SK-N-SH (cell line): ENCODE measurements around the gene PARD3B. TPM values are rescaled to one million over a fixed set of nuclear protein-coding genes. Genes with fewer than 3 reads are reported as not detected.

Experiments
- CTCF ChIA-PET: fragments of 300-600, 350-600 bp; formaldehyde crosslinking; extraction: SDS; loops from one replicate; lab custom pipeline; 2021; lab: Yijun Ruan, JAX
- POLR2A ChIA-PET: fragments of 350-600 bp; sonication (Branson Sonifier 250); formaldehyde crosslinking; extraction: SDS; loops from one replicate; lab custom pipeline; 2020; ENCODE audit warnings: antibody characterized with exemption, inconsistent platforms; lab: Yijun Ruan, JAX
- DNase-seq: peaks from one replicate; pipeline ENCODE4 v3.0.0; 2012
- H2AFZ ChIP-seq: fragments of 200-600 bp; sonication (generic); 2 replicates; pipeline ENCODE4 v1.8.1; 2016; ENCODE audit warnings: antibody characterized with exemption, mild to moderate bottlenecking, low read depth
- H3F3A ChIP-seq: fragments of 200-600 bp; sonication (generic); replicated peaks from 2 replicates; pipeline ENCODE3; 2016; ENCODE audit warnings: antibody characterized with exemption, mild to moderate bottlenecking; ENCODE audit not compliant: insufficient read depth
- H3K27ac ChIP-seq, 2 experiments: fragments of 200-500 bp in 1 of 2; fragments of 200-600 bp in 1 of 2; sonication (Bioruptor generic) in 1 of 2; sonication (generic), shearing (Covaris generic) in 1 of 2; 2 replicates each; pipeline versions ENCODE4 v1.5.1 to v1.6.1; 2014 to 2016; ENCODE audit warnings: low read depth in 2 of 2, inconsistent platforms in 1 of 2, low read length in 1 of 2, mild to moderate bottlenecking in 1 of 2, mixed read lengths in 1 of 2
- H3K27me3 ChIP-seq: fragments of 200-600 bp; sonication (generic), shearing (Covaris generic); 2 replicates; pipeline ENCODE4 v1.6.1; 2016; ENCODE audit warnings: mixed run types; ENCODE audit not compliant: insufficient read depth
- H3K36me3 ChIP-seq, 2 experiments: fragments of 200-500 bp in 1 of 2; fragments of 200-600 bp in 1 of 2; sonication (Bioruptor generic) in 1 of 2; sonication (generic) in 1 of 2; replicated peaks in 1 of 2; 2 replicates each; pipeline versions ENCODE3 to v1.5.1; 2014 to 2016; ENCODE audit warnings: low read length in 1 of 2, mild to moderate bottlenecking in 1 of 2; ENCODE audit not compliant: insufficient read depth in 2 of 2, control insufficient read depth in 1 of 2
- H3K4me1 ChIP-seq, 2 experiments: fragments of 200-500 bp in 1 of 2; fragments of 200-600 bp in 1 of 2; sonication (Bioruptor generic) in 1 of 2; sonication (generic), shearing (Covaris generic) in 1 of 2; 2 replicates each; pipeline versions ENCODE4 v1.5.1 to v1.6.1; 2014 to 2016; ENCODE audit warnings: low read depth in 1 of 2, low read length in 1 of 2, mixed run types in 1 of 2; ENCODE audit not compliant: insufficient read depth in 2 of 2, control insufficient read depth in 1 of 2
- H3K4me2 ChIP-seq: fragments of 200-600 bp; sonication (generic), shearing (Covaris generic); 2 replicates; pipeline ENCODE4 v1.6.1; 2017; ENCODE audit warnings: mixed run types
- H3K4me3 ChIP-seq, 2 experiments: fragments of 200-500 bp in 1 of 2; fragments of 200-600 bp in 1 of 2; sonication (Bioruptor generic) in 1 of 2; sonication (generic), shearing (Covaris generic) in 1 of 2; 2 replicates each; pipeline versions ENCODE4 v1.5.1 to v1.8.1; 2014 to 2016; ENCODE audit warnings: low read depth in 2 of 2, inconsistent platforms in 1 of 2, low read length in 1 of 2, mild to moderate bottlenecking in 1 of 2, mixed read lengths in 1 of 2, moderate library complexity in 1 of 2
- H3K79me2 ChIP-seq: fragments of 200-600 bp; sonication (generic); 2 replicates; pipeline ENCODE4 v1.8.1; 2017; ENCODE audit warnings: mild to moderate bottlenecking; ENCODE audit not compliant: insufficient read depth
- H3K9ac ChIP-seq: fragments of 200-600 bp; sonication (generic); 2 replicates; pipeline ENCODE4 v1.6.1; 2017; ENCODE audit warnings: mixed run types
- H3K9me2 ChIP-seq: fragments of 200-600 bp; sonication (generic); 2 replicates; pipeline ENCODE4 v1.6.1; 2017; ENCODE audit warnings: mixed run types
- H3K9me3 ChIP-seq: fragments of 200-600 bp; sonication (generic); 2 replicates; pipeline ENCODE4 v1.6.1; 2017; ENCODE audit warnings: mixed run types, mild to moderate bottlenecking, moderate library complexity
- H4K20me1 ChIP-seq: fragments of 200-600 bp; sonication (generic); 2 replicates; pipeline ENCODE4 v1.6.1; 2017; ENCODE audit warnings: mild to moderate bottlenecking, mixed run types; ENCODE audit not compliant: insufficient read depth
- CHD2 ChIP-seq: fragments of 150-350 bp; IDR thresholded peaks from 2 replicates; pipeline ENCODE4 v1.6.1; 2018; ENCODE audit warnings: low read length; ENCODE audit not compliant: partially characterized antibody
- CTCF ChIP-seq: fragments of 200-600 bp; sonication (generic); IDR thresholded peaks from 2 replicates; pipeline ENCODE4 v1.6.1; 2017; ENCODE audit warnings: antibody characterized with exemption, mild to moderate bottlenecking, moderate library complexity
- ELF1 ChIP-seq: IDR thresholded peaks from 2 replicates; pipeline ENCODE4 v1.4.0; 2012
- EP300 ChIP-seq, 2 experiments: IDR thresholded peaks; 2 replicates each; pipeline versions ENCODE4 v1.4.0 to v1.6.1; 2012; ENCODE audit warnings: borderline replicate concordance in 1 of 2, low read depth in 1 of 2, low read length in 1 of 2
- GABPA ChIP-seq: IDR thresholded peaks from 2 replicates; pipeline ENCODE4 v1.4.0; 2012; ENCODE audit warnings: low read depth, mild to moderate bottlenecking
- IRF3 ChIP-seq: fragments of 150-350 bp; IDR thresholded peaks from 2 replicates; pipeline ENCODE4 v1.6.1; 2016; ENCODE audit warnings: mild to moderate bottlenecking, low read depth, low read length
- MEF2A ChIP-seq: IDR thresholded peaks from 2 replicates; pipeline ENCODE4 v1.4.0; 2012; ENCODE audit warnings: low read depth, borderline replicate concordance
- MXI1 ChIP-seq: IDR thresholded peaks from 2 replicates; pipeline ENCODE4 v1.6.1; 2012; ENCODE audit warnings: mild to moderate bottlenecking, low read depth, low read length, improper control_type of control experiment
- NFIC ChIP-seq: IDR thresholded peaks from 2 replicates; pipeline ENCODE4 v1.4.0; 2012; ENCODE audit warnings: borderline replicate concordance
- NRF1 ChIP-seq: IDR thresholded peaks from 2 replicates; pipeline ENCODE4 v1.6.1; 2012; ENCODE audit warnings: low read depth, mild to moderate bottlenecking, low read length
- REST ChIP-seq: IDR thresholded peaks from 2 replicates; pipeline ENCODE4 v1.6.1; 2012; ENCODE audit warnings: mild to moderate bottlenecking, low read depth, low read length, moderate library complexity
- RXRA ChIP-seq: IDR thresholded peaks from 2 replicates; pipeline ENCODE4 v1.4.0; 2012; ENCODE audit warnings: low read depth, mild to moderate bottlenecking, borderline replicate concordance
- SIN3A ChIP-seq: IDR thresholded peaks from 2 replicates; pipeline ENCODE4 v1.6.1; 2012; ENCODE audit warnings: low read depth, mild to moderate bottlenecking, low read length, moderate library complexity, borderline replicate concordance
- SMC3 ChIP-seq: IDR thresholded peaks from 2 replicates; pipeline ENCODE4 v1.6.1; 2012; ENCODE audit warnings: low read depth, low read length, improper control_type of control experiment
- TCF12 ChIP-seq: IDR thresholded peaks from 2 replicates; pipeline ENCODE4 v1.4.0; 2012
- YY1 ChIP-seq: IDR thresholded peaks from 2 replicates; pipeline ENCODE4 v1.4.0; 2012; ENCODE audit warnings: low read depth, mild to moderate bottlenecking
- WGBS: methylation state at CpG from one replicate; pipeline ENCODE4 v1.1.6; 2017; ENCODE audit warnings: low lambda C conversion rate; 5-methylcytosine and 5-hydroxymethylcytosine counted together
- polyA plus RNA-seq, 3 experiments: library from polyadenylated mRNA; depleted of rRNA; stranded (reverse); fragments of >200 nt; gene quantifications; 2 replicates each; pipeline ENCODE4 v1.2.3, GENCODE V29; 2012

Gene PARD3B
- polyA plus RNA-seq, 1 of the 3 experiments (the other 2 are of a cell fraction), result 0.87 TPM

GRCh38 chr2:205461169-205461568 lies 915.9 kb downstream of the PARD3B start:
- no peak overlapping the region for H3K9ac ChIP-seq
- POLR2A ChIA-PET, result no interaction called here
- H3K27me3 ChIP-seq, result no peaks in the 10 kb centered on the region
- no peaks in the 10 kb centered on the region for H4K20me1 ChIP-seq
- CTCF ChIA-PET, result no interaction called here
- no peak overlapping the region for H3K27ac ChIP-seq
- H3K79me2 ChIP-seq, result no peaks in the 10 kb centered on the region
- DNase-seq, result no peak
- no peak overlapping the region for H2AFZ ChIP-seq
- no peak overlapping the region for H3K4me2 ChIP-seq
- 89% methylated on average over 4 of the region's 4 CpGs for WGBS
- H3K9me3 ChIP-seq, result no peaks in the 10 kb centered on the region
- no peaks in the 10 kb centered on the region; a peak in 1 of 4 replicates for H3K4me1 ChIP-seq
- TF ChIP-seq EP300 (IDR thresholded peaks at IDR 0.05; ENCODE audit: borderline replicate concordance in 1 of 2, low read depth in 1 of 2, low read length in 1 of 2) (no peak), NFIC (no peak), GABPA (no peak), TCF12 (no peak)
- H3K4me3 ChIP-seq, result no peak overlapping the region
- H3K9me2 ChIP-seq, result no peaks in the 10 kb centered on the region
- no peaks in the 10 kb centered on the region for H3F3A ChIP-seq
- H3K36me3 ChIP-seq, result peaks cover 0 to 6% of the 10 kb centered on the region in 2 experiments

- Histone ChIP-seq H3K4me3 (no peak overlapping the region), H3K27me3 (no peaks in the 10 kb centered on the region), H3K9ac (no peak overlapping the region), H2AFZ (no peak overlapping the region), H3K9me3 (no peaks in the 10 kb centered on the region), H3K36me3 (peaks cover 0 to 6% of the 10 kb centered on the region in 2 experiments), H3K9me2 (no peaks in the 10 kb centered on the region), H3K27ac (no peak overlapping the region), H3K4me2 (no peak overlapping the region)
- DNase-seq, result no peak
- 74% methylated on average over 6 of the region's 6 CpGs for WGBS
- POLR2A ChIA-PET, result no interaction called here
- TF ChIP-seq NRF1 (no peak), ELF1 (no peak), IRF3 (no peak), CTCF (no peak), YY1 (no peak), SMC3 (no peak), TCF12 (no peak), REST (no peak), SIN3A (no peak), RXRA (no peak), EP300 (IDR thresholded peaks at IDR 0.05; ENCODE audit: borderline replicate concordance in 1 of 2, low read depth in 1 of 2, low read length in 1 of 2) (no peak), MEF2A (no peak), MXI1 (no peak), CHD2 (no peak)
- TF ChIP-seq, all 33 proteins: peak for 0
- Histone ChIP-seq H3K79me2 (no peaks in the 10 kb centered on the region), H3K4me1 (no peaks in the 10 kb centered on the region; a peak in 1 of 4 replicates), H3F3A (no peaks in the 10 kb centered on the region), H4K20me1 (no peaks in the 10 kb centered on the region)
- CTCF ChIA-PET, result no interaction called here
Measured at GRCh38 chr2:205461678-205462665, 916.7 kb downstream of the PARD3B start.
